HG03565 (cell line): ENCODE results near the gene SKAP2.

Source experiments
- ATAC-seq: cut with Tn5 transposase; IDR thresholded peaks from one replicate; pipeline ENCODE4 v1.9.1; 2021; ENCODE audit warnings: mild to moderate bottlenecking, moderate library complexity; ENCODE audit not compliant: unreplicated experiment

Gene SKAP2, protein sequence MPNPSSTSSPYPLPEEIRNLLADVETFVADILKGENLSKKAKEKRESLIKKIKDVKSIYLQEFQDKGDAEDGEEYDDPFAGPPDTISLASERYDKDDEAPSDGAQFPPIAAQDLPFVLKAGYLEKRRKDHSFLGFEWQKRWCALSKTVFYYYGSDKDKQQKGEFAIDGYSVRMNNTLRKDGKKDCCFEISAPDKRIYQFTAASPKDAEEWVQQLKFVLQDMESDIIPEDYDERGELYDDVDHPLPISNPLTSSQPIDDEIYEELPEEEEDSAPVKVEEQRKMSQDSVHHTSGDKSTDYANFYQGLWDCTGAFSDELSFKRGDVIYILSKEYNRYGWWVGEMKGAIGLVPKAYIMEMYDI

DNA sequence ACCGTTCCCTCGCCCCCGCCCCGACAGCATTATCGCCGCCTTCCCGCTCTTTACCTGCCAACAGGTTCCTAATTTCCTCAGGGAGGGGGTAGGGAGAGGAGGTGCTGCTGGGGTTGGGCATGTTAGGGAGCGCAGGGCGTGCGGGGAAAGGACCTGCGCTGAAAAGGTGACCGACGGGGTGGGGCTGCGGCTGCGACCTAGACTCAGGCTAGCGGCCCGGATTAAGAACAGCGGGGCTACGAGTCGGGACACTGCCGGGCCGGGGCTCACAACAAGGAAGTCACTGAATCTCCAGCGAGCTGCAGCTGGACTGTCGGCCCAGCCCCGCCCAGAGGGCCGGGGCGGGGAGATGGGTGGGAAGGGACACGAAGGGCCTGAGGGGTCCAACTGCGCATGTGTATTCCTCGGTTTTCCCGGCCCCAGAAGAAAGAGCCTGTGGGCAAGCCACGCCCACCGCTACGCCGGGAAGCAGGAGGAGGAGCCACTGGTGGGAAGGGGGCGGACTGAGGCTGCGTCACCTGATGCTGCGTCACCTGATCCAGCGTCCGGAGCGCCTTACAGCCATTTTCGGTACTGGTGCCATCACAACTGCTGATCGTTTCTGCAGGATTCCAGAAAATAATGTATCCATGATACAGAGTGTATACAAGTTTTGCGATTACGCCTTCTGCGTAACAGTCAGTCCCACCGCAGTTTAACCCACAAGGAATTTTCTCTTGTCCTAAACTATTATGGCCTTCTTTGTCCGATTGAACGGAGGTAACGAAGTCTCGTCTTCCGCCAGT, at the start of gene SKAP2:
SKAP2 (minus strand) TSS at position 282 of the 785 bp plus-strand sequence; CDS start at position 121, 161 bp downstream.
- ATAC-seq = peak; percentile 83

- no peak for ATAC-seq
Observed at GRCh38 chr7:26912933-26913536, 48.6 kb upstream of the SKAP2 start.

GRCh38 chr7:26912338-26912737, 47.9 kb upstream of the SKAP2 start:
- ATAC-seq = no peak

- ATAC-seq = no peak
Observed at GRCh38 chr7:26910221-26910620, 45.8 kb upstream of the SKAP2 start.

GRCh38 chr7:26900251-26900650, 35.9 kb upstream of the SKAP2 start:
- no peak for ATAC-seq

GRCh38 chr7:26899519-26899918, 35.1 kb upstream of the SKAP2 start:
- ATAC-seq = no peak

DNA sequence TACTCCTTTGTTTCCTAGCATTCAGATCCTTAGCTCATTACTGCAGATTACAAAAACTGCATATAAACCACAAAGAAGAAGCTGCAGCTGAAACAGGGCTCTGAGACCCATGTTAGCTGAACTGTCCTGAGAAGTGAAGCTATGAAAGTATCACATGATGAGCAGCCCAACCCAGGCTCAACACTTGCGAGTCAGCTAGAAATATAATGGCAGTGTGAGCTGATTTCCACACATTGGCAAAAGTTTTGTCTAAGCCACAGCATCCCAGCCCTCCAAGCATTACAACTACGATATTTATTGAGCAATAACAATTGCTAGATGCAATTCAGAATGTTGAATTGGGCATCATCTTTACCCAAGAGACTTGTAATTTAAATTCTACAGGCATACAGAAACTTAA, 34.5 kb upstream of the SKAP2 start:
- ATAC-seq = no peak

- ATAC-seq = no peak
Observed at GRCh38 chr7:26897928-26898327, 33.5 kb upstream of the SKAP2 start.

- peak; percentile 47 for ATAC-seq
Observed at GRCh38 chr7:26891400-26892350, 27.3 kb upstream of the SKAP2 start.

DNA sequence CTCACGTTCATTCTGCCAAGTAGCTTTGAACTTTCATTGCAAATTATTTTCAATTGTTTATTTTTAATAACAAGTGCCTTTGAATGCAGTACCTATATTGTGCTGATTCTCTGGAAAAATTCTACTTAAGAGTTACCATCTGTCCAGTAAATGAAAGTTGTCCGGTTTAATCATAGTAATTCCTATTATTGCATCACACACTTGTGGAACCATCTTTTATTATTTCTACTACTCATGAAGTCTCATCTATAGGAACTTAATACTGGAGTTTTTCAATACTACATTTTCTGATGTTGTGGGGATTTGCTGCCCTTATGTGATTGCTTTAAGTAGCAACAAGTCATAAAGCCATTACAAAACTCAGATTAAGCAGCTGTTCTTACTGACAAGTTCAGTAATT, 16.5 kb upstream of the SKAP2 start:
- no peak for ATAC-seq

DNA sequence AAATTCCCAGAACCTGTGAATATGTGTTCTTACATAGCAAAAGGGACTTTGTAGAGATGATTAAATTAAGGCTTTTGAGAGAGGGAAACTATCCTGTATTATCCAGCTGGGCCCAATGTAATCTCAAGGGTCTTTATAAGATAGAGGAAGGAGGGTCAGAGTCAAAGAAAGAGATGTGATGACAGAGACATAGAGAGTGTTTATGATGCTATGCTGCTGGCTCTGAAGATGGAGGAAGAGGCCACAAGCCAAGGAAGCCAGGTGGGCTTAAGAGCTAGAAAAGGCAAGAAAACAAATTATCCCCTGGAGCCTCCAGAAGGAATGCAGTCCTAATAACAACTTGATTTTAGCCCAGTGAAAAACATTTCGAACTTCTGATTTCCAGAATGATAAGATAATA, 15.3 kb upstream of the SKAP2 start:
- no peak for ATAC-seq

- no peak for ATAC-seq
Observed at GRCh38 chr7:26868841-26869495, 4.6 kb upstream of the SKAP2 start.

- ATAC-seq = peak; percentile 32
Observed at GRCh38 chr7:26865094-26865388, 651 bp upstream of the SKAP2 start.

GRCh38 chr7:26863518-26864308, 677 bp downstream of the SKAP2 start:
- ATAC-seq = no peak

DNA sequence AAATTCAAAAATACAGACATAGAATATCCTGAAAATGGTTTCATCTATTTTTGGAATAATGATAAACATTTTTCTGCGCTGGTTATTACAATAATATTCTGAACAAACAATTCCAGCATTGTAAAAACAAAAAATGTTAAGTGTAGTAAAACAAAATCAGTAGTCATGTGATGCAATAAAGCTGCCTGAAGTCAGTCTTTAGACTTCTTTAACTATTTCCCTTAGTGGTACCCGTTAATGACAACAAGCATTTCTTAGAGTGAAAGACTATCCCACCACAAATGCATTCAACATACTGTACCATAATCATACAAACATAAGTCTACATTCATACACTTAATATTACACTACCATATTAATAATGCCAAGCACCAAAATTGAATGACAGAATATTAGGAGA, 1.6 kb downstream of the SKAP2 start:
- no peak for ATAC-seq

GRCh38 chr7:26861050-26861449, 3.3 kb downstream of the SKAP2 start:
- ATAC-seq = no peak

- ATAC-seq = no peak
Observed at GRCh38 chr7:26860361-26860760, 4.0 kb downstream of the SKAP2 start.

DNA sequence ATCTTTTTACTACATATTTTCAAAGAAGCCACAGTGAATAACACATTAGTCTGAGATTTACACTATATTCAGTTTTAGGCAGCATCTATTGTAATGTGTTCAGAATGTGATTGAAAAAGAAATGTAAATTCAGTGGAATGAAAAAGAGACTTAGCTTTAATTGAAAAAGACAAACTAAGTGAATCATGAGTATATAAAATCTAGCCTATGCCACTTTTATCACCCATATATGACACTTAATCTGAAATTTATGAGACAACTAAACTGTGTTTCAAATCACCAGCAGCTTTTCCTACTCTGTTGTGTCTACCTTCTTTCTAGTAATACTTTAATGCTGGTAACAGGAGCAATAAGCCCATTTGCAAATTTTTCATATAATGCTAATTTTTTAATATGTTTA, 4.7 kb downstream of the SKAP2 start:
- ATAC-seq = no peak

DNA sequence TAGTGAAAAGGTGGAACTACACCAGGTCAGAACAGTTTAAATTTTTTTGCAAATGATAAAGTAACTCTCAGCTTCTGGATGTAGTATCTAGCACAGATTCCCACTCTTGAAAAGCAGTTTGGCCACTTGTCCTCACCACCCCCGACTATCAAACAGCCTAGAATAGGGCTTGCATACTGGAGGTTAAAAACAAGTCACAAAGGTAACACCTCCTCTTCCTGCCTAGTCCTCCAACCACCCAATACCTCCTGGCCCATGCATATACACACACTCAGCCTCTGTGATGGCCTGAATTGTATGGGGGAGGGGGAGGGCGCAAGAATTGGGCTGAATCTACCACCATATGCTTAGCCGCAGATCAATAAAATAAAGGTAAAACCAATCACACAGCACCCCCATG, 5.7 kb downstream of the SKAP2 start:
- ATAC-seq = no peak
